ENCODE data around the gene SIN3A. TPM values are rescaled to one million over a fixed set of nuclear protein-coding genes. Genes with fewer than 3 reads are reported as not detected.
A peak's percentile ranks its signal among the peaks of the same experiment; 100 is the strongest.
"Not testable (repeated sequence)": the region's sequence is repeated elsewhere in the genome, so short reads cannot be mapped to it uniquely, and the experiment has no call there.

The SIN3A gene
- total RNA-seq, 1 donor from 2014 or later: 75.4 TPM

DNA sequence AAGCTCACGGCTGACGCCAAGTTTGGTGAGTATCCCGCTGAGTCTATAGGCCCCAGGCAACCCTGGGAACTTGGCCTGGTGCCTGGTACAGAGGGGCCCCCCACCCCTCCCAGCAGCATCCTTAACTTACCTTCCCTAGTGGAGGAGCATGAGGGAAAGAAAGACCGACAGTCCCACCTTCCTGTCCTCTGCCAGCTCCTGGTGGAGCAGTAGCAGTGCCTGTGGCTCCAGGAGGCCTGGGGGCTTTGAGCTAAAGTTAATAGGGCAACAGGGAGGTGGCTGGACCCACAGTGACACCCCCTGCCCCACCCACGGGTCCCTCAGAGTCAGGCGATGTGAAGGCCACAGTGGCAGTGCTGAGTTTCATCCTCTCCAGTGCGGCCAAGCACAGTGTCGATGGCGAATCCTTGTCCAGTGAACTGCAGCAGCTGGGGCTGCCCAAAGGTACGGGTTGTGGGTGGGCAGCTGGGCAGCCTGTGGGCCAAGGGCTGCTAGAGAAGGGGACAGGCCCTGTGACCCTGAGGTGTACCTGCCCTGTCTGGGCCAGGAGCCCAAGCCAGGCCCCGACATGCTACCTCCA is 112.7 kb downstream of the SIN3A start:
- Mint-ChIP-seq H3K36me3 (peaks cover 3% of the 10 kb centered on the region), H3K4me1 (ENCODE audit: unreplicated experiment) (peaks cover 14% of the 10 kb centered on the region), H3K9me3 (no peaks in the 10 kb centered on the region), H3K27ac (no peak overlapping the region), H3K4me3 (no peak overlapping the region), H3K27me3 (no peaks in the 10 kb centered on the region)
- DNase-seq (ENCODE audit: extremely low spot score, unreplicated experiment): no peak
- TF ChIP-seq, protein P1, sequence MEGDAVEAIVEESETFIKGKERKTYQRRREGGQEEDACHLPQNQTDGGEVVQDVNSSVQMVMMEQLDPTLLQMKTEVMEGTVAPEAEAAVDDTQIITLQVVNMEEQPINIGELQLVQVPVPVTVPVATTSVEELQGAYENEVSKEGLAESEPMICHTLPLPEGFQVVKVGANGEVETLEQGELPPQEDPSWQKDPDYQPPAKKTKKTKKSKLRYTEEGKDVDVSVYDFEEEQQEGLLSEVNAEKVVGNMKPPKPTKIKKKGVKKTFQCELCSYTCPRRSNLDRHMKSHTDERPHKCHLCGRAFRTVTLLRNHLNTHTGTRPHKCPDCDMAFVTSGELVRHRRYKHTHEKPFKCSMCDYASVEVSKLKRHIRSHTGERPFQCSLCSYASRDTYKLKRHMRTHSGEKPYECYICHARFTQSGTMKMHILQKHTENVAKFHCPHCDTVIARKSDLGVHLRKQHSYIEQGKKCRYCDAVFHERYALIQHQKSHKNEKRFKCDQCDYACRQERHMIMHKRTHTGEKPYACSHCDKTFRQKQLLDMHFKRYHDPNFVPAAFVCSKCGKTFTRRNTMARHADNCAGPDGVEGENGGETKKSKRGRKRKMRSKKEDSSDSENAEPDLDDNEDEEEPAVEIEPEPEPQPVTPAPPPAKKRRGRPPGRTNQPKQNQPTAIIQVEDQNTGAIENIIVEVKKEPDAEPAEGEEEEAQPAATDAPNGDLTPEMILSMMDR (conservative IDR thresholded peaks at IDR 0.05): no peak

GRCh38 chr15:75335705-75336355 is 115.7 kb downstream of the SIN3A start, which contains the start of gene COMMD4:
Gene COMMD4 (plus strand): TSS chr15:75336063. CDS start chr15:75336090, 27 bp downstream.
- no peaks in the 10 kb centered on the region for H3K36me3 Mint-ChIP-seq

GRCh38 chr15:75335313-75335704 is 116.2 kb downstream of the SIN3A start:
- H3K36me3 Mint-ChIP-seq: no peaks in the 10 kb centered on the region

More at GRCh38 chr15:75335705-75336355, 115.7 kb downstream of the SIN3A start, which contains the start of gene COMMD4:
- peak; percentile 96 for DNase-seq (ENCODE audit: extremely low spot score, unreplicated experiment)
- H3K27me3 Mint-ChIP-seq: peaks cover 3% of the 10 kb centered on the region
- peak within 1 kb of the TSS; percentile 99 for H3K4me3 Mint-ChIP-seq
- H3K4me1 Mint-ChIP-seq (ENCODE audit: unreplicated experiment): peaks cover 14% of the 10 kb centered on the region
- TF ChIP-seq, protein P1 (conservative IDR thresholded peaks at IDR 0.05): peak; percentile 22
- H3K9me3 Mint-ChIP-seq: no peaks in the 10 kb centered on the region
- peak within 1 kb of the TSS; percentile 93 for H3K27ac Mint-ChIP-seq

DNA sequence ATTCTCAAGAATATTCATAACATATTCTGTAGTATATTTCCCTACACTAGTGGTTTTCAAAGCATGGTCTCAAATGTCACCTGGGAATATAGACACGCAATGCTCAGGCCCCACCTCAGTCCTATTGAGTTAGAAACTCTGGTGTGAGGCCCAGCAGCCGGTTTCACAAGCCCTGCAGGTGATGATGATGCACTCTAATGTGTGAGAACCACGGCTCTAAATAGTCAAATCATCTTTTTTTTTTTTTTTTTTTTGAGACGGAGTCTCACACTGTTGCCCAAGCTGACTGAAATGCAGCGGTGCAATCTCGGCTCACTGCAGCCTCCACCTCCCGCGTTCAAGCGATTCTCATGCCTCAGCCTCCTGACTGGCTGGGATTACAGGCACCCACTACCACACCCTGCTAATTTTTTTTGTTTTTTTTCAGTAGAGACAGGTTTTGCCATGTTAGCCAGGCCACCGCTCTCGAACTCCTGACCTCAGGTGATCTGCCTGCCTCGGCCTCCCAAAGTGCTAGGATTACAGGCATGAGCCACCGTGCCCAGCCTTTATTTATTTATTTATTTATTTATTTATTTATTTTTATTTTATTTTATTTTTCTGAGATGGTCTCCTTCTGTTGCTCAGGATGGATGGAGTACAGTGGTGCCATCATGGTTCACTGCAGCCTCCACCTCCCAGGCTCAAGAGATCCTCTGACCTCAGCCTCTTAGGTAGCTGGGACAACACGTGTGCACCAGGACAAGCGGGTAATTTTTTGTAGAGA is 117.7 kb downstream of the SIN3A start:
- not testable (repeated sequence) for H3K27me3 Mint-ChIP-seq; H3K4me3 Mint-ChIP-seq; H3K9me3 Mint-ChIP-seq; H3K27ac Mint-ChIP-seq; H3K36me3 Mint-ChIP-seq; DNase-seq (ENCODE audit: extremely low spot score, unreplicated experiment)
- peaks cover 14% of the 10 kb centered on the region for H3K4me1 Mint-ChIP-seq (ENCODE audit: unreplicated experiment)

More at GRCh38 chr15:75335313-75335704, 116.2 kb downstream of the SIN3A start:
- DNase-seq (ENCODE audit: extremely low spot score, unreplicated experiment): no peak
- H3K27me3 Mint-ChIP-seq: peaks cover 3% of the 10 kb centered on the region
- TF ChIP-seq, protein P1 (conservative IDR thresholded peaks at IDR 0.05): no peak
- H3K4me1 Mint-ChIP-seq (ENCODE audit: unreplicated experiment): peaks cover 14% of the 10 kb centered on the region
- H3K27ac Mint-ChIP-seq: peak overlapping the region; percentile 93
- no peaks in the 10 kb centered on the region for H3K9me3 Mint-ChIP-seq
- H3K4me3 Mint-ChIP-seq: peak overlapping the region; percentile 99

- not testable (repeated sequence) for H3K27me3 Mint-ChIP-seq; DNase-seq (ENCODE audit: extremely low spot score, unreplicated experiment)
- H3K4me1 Mint-ChIP-seq (ENCODE audit: unreplicated experiment): peaks cover 14% of the 10 kb centered on the region
Observed at GRCh38 chr15:75332093-75332492, 119.4 kb downstream of the SIN3A start.

DNA sequence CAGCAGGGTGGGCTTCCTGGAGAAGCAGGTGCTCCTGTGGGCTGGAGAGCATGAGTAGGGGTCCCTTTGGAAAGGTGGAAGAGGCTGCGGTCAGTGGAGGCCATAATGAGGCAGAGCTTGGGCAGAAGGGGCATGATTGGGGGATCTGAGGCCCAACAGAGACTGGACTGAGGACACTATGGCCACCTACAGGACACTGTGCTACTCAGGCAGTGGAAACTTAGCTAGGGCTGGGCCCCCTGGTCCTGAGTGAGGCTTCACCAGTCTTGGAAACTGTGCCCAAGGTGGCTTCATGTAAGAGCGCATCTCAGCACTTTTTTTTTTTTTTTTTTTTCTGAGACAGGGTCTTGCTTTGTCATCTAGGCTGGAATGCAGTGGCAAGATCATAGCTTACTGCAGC is 121.9 kb downstream of the SIN3A start:
- no peaks in the 10 kb centered on the region for H3K4me1 Mint-ChIP-seq (ENCODE audit: unreplicated experiment)
- H3K4me3 Mint-ChIP-seq: no peak overlapping the region

More at GRCh38 chr15:75332093-75332492, 119.4 kb downstream of the SIN3A start:
- not testable (repeated sequence) for H3K36me3 Mint-ChIP-seq, H3K4me3 Mint-ChIP-seq, H3K9me3 Mint-ChIP-seq, H3K27ac Mint-ChIP-seq

More for the DNA sequence above, 121.9 kb downstream of the SIN3A start:
- Mint-ChIP-seq H3K36me3 (no peaks in the 10 kb centered on the region), H3K27ac (no peak overlapping the region), H3K9me3 (no peaks in the 10 kb centered on the region), H3K27me3 (peaks cover 3% of the 10 kb centered on the region)
- no peak for DNase-seq (ENCODE audit: extremely low spot score, unreplicated experiment)
- TF ChIP-seq, protein P1 (conservative IDR thresholded peaks at IDR 0.05): no peak

Data from type B pancreatic cell (in vitro differentiated cells).